ENCODE data around the gene AOC1.
"Not testable (repeated sequence)": the region's sequence is repeated elsewhere in the genome, so short reads cannot be mapped to it uniquely, and the experiment has no call there.

AOC1 gene, protein sequence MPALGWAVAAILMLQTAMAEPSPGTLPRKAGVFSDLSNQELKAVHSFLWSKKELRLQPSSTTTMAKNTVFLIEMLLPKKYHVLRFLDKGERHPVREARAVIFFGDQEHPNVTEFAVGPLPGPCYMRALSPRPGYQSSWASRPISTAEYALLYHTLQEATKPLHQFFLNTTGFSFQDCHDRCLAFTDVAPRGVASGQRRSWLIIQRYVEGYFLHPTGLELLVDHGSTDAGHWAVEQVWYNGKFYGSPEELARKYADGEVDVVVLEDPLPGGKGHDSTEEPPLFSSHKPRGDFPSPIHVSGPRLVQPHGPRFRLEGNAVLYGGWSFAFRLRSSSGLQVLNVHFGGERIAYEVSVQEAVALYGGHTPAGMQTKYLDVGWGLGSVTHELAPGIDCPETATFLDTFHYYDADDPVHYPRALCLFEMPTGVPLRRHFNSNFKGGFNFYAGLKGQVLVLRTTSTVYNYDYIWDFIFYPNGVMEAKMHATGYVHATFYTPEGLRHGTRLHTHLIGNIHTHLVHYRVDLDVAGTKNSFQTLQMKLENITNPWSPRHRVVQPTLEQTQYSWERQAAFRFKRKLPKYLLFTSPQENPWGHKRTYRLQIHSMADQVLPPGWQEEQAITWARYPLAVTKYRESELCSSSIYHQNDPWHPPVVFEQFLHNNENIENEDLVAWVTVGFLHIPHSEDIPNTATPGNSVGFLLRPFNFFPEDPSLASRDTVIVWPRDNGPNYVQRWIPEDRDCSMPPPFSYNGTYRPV

DNA sequence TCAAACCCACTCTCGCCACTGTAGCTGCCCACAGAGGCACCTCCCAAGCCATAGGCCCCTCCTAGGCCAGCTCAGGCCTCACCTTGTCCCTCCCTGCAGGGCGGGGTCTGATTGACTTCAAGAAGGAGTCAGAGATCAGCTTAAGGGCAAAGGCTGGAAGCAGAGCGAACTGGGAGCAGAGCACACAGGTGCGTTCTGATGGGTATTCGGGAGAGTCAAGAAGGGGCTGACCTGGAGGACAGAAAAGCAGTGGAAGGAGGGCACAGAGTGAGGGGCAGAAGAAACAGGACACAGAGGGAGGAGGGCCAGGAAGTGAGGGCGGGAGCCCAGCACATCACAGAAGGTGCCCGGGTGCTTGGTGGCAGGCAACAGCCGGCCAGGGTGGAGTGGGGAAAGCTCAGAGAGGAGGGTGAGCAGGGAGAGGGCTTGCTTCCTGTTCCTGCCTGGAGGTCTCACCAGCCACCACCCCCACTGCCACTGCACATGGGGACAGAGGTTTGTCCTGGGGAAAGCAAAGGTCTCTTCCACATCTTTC, at the start of gene AOC1:
Gene AOC1, plus strand, starts transcription at position 147 of the 535 bp plus-strand sequence. CDS start 3,954 bp downstream, outside the sequence.
- DNase-seq: peak; percentile 56

DNA sequence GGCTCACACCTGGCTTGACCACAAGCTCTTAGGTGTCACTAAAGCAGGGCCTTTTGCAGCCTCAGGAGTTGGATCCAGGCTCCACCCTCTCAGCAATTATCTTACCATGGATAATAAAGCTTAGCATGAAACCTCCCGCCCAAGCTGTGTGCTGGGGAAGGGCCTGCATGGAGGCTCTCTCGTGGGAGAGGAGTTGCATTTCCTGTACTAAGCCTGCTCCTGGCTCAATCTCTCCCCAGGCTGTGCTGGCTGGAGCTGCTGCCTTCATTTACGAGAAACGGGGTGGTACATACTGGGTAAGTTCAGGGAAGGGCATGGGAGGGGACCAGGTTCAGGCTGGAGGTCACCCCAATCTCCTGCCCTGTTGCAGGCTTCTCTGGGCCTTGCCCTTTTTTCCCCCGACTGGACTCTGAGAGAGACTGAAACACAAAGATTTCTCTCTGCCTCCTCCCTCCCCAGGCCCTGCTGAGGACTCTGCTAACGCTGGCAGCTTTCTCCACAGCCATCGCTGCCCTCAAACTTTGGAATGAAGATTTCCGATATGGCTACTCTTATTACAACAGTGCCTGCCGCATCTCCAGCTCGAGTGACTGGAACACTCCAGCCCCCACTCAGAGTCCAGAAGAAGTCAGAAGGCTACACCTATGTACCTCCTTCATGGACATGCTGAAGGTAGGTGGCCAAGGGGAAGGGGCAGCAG, 49.0 kb upstream of the AOC1 start:
- no peak for DNase-seq

DNA sequence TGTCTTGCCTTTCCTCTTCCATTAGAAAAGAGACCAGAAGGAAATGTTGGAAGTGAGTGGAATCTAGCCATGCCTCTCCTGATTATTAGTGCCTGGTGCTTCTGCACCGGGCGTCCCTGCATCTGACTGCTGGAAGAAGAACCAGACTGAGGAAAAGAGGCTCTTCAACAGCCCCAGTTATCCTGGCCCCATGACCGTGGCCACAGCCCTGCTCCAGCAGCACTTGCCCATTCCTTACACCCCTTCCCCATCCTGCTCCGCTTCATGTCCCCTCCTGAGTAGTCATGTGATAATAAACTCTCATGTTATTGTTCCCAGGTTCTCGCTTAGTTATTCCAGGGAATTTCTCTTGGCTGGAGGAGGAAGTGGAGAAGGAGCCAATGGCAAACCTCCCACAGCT, 47.5 kb upstream of the AOC1 start:
- DNase-seq: no peak

DNA sequence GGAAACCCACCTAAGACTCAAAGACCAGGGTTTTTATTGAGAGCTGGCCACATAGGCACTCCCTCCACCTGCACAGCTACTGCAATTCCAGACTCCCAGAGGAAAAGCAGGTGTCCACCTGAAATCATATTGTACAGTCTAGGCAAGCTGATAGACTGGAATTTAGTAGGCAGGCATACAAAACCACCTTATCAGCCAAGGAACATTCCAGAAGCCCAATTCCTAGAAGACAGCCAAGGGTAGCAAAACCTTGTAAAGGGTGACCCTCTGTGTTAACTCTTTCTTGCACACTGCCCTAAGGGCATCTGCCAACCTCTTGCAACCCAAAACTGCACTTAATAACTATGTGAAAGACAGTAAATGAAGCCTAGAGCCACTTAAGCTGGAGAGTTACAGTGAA, 46.5 kb upstream of the AOC1 start:
- no peak for DNase-seq

DNA sequence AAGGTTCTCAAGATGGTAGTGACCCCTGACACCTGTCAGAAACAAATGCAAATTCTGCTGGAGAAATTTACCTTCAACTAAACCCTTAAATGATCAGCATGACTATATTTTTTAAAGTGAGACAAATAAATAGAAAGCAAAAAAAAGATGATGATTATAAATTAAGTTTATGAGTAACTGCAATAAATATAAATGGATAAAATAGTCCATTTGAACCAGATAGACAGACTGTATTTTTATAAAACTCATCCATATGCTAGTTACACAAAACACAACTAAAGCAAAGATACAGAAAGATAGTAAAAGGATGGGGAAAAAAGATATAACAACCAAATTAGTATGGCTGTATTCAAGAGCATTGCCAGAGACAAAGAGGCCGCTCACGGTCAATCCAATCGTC, 45.9 kb upstream of the AOC1 start:
- no peak for DNase-seq

DNA sequence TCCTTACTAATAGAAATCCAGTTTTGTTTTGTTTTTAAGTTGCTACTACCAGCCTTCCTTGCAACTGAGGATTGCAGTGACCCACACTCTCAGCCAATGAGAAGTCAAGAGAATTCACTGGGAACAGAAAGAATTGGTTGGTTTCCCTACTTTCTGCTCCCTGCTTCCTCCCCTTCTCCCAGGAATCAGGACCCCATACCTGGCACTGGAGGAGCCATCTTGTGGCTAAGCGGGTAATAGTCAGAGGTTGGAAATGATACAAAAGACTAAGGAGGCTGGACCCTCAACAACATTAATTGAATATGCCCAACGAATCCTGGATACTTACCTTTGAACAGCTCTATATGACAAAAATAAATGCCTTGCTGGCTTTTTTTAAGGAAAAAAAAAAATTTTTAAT, 45.5 kb upstream of the AOC1 start:
- no peak for DNase-seq

DNA sequence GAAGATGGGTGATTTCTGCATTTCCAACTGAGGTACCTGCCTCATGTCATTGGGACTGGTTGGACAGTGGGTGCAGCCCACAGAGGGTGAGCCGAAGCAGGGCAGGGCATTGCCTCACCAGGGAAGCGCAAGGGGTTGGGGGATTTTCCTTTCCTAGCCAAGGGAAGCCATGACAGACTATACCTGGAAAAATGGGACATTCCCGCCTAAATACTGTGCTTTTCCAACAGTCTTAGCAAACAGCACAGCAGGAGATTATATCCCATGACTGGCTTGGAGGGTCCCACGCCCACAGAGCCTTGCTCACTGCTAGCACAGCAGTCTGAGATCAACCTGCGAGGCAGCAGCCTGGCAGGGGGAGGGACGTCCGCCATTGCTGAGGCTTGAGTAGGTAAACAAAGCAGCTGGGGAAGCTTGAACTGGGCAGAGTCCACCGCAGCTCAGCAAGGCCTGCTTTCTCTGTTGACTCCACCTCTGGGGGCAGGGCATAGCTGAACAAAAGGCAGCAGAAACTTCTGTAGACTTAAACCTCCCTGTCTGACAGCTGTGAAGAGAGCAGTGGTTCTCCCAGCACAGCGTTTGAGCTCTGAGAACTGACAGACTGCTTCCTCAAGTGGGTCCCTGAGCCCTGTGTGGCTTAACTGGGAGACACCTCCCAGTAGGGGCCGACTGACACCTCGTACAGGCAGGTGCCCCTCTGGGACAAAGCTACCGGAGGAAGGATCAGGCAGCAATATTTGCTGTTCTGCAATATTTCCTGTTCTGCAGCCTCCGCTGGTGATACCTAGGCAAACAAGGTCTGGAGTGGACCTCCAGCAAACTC, 44.5 kb upstream of the AOC1 start:
- not testable (repeated sequence) for DNase-seq

DNA sequence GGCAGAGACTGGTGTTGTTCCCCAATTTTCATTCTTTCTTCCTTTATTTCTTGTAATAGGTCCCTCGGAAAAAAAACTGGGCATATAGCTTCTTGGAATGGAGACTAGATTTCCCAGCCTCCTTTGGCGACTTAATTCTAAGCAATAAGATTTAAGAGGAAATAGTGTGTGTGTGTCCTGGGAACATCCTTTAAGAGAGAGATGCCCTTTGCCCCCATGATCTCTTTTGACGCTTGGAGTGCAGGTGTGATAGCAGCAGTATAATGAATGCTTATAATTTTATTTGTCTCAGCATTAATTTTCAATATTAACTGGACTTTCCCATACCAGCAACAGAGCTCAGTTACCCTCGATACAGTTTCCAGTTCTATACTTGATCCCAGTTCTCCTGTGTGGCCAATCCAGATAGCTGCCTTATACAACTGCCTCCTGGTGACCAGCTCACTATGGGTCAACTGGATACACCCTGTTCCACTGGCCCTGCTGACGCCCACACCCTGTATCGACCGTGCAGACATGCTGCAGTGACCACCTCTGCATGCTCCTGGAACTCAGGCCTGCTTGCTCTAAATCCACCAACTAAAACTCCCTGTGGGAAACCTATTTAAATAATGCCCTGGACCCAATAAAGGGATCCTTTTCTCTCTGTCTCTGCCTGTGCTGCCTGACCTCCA, 37.9 kb upstream of the AOC1 start:
- DNase-seq: no peak

DNA sequence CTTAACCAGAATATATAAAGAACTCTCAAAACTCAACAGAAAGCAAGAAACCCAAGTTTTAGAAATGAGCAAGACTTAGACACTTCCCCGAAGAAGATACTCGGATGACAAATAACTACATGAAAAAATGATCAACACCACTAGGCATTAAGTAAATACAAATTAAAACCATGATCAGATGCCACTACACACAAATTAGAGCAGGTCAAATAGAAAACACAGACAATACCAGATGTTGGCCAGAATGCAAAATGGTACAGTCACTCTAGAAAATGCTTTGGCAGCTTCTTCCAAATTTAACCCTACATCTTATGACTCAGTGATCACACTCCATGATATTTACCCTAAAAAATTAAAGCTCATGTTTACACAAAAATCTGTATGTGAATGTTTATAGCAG, 33.3 kb upstream of the AOC1 start:
- DNase-seq: no peak

DNA sequence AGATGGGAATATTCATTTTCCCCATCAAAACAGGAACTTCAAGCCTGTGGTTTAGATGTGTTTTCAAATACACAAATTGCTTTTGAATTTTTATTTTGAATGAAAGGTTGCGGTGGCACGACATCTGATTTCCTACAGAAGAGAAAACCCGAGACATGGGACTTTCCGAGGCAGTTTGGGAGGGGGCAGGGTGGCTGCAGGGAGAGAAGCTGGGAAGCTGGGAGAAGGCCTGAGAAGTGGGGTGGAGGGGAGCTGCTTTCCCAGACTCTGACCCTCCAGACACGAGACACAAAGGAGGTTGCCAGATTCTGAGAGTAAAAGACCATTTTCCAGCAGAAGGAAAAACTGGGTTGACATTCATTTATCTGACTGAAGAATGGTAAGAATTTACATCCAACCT, 32.2 kb upstream of the AOC1 start:
- DNase-seq: no peak

DNA sequence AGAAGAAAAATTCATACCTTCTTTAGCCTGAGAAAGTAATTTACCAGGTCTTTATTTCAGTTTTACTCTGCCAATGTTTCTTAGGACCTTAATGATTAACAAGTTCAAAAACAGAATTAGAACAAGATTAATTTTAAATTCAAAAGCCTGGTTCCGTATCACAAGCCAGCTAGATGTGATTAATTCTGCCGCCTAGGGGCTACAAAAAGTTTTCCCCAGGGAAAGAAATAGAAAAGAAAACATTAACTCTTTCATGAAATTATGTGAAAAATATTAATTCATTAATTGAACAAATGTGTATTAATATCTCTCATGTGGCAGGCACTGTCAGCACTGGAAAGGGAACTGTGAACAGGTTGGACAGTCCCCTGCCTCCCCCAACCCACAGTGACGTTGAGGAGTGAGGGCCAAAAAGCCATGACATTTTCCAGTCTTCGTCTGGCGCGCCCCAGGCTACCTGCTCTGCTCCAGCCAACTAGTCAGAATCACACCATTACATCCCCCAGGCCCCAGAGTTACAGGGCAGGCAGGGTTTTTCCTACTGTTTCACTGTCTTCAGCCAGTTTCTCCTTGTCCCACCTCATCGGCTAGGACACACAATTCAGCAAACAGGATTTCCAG, 31.6 kb upstream of the AOC1 start:
- peak; percentile 83 for DNase-seq

DNA sequence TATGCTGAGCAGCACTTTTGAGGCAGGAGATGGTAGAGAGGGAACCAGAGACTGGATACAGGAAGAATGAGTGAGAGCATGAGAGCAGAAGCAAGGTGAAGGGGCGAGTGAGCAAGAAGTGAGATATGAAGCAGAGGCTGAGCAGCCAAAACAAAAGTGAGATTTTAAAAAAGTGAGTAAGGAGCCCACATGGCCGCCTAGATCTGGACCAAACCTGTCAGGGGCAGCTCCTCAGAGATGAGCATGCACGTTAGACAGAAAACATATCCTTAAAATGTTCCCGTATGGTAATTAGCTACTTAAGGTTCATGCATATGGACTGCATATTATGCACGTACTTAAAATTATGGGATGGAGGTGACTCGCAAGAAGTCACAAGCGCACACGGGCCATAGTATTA, 29.3 kb upstream of the AOC1 start:
- DNase-seq: no peak

DNA sequence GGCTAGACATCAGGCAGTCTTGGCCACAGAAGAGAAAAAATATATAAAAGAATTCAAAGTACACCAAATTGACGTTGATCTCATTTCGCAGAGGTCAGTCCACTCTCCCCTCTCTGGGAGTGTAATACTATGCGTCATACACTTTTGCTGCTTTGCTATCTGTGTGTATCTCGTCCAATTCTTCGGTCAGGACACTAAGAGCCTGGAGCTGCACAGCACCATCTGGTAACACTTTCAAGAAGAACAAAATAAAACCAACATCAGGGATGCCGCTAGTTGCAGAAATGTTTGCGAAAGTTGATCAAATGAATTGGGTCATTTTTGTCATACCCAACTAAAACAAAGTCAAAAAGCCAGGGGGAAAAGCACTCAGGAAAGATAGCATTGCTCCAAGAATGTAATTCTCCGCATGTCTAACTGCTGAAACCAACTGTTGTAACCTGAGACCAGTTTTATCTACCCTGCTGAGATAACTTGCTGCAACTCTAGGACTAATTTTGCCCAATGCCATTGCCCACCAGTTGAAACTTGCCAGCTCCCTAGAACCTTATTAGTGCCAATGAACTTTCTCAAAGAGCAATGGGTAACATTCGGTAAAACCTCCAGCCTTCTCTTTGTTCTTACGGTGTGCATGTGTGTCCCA, 28.7 kb upstream of the AOC1 start:
- no peak for DNase-seq

DNA sequence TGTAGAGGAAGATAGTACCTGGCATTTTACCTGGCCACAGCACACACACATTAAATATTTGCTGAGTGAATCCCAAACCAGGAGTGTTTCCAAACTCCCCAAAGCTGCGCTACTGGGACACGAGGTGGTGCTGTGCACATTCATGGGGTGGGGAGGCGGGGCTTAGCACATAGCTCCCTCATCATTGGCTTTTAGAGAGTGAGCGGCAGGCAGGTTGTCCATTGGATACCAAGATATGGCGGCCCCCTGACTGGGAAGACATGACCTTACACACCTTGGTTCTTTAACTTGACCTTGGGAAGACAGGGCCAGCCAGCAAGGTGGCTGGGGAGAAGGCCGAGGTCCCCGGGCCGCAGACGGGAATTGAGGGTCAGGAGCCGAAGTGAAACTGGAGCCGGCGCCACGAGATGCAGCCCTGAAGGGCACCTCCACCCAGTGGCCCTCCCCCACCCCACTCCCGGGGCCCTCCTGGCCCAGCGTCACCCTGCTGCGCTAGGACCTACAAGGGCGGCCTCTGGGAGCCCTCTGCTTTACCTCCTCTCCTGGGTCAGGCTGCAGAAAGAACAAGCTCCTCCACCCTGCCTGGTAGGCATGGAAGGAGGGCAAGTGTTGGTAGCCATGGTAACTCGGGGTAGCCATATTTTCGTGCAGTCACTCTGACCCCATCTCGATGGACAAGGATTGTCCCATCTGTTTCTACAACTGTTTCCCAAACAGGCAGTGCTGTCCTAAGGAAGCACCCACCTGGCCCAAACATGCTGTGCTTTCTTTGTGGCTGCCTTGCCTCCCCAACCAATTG, 27.7 kb upstream of the AOC1 start:
- DNase-seq: no peak

DNA sequence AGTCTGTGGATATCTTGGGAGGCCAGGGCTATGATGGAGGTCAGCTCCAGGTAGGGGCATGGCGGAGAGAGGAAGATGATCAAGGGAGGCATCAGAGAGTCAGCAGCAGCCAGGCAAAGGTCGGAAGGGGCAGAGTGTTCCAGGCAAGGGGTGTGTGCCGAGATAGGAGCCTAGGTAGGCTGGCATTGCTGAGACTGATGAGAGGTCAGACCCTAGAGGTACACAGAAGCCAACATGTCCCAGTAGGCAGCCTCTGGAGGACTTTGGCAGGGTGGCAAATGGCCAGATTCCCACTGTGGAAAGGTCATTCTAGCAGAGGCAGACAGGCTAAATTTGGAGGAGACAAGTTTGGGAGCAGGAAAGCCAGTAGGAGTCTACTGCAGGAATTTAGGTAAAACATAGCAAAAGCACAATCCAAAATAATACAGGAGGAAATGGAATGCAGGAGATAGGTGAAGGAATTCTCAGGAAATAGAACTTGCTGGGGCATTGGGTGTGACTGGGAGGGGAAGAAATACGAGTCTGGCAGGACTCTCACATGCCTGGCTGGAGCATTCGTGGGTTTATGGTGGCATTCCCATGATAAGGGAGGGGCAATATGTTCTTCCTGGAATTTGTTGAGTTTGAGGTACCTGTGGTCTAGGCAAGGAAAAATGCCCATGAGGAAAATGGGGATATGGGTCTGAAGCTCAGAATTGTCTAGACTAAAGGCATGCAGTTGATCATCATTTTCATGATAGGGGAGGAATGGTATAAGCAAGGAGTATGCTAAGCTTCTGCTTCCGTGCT, 26.1 kb upstream of the AOC1 start:
- no peak for DNase-seq

DNA sequence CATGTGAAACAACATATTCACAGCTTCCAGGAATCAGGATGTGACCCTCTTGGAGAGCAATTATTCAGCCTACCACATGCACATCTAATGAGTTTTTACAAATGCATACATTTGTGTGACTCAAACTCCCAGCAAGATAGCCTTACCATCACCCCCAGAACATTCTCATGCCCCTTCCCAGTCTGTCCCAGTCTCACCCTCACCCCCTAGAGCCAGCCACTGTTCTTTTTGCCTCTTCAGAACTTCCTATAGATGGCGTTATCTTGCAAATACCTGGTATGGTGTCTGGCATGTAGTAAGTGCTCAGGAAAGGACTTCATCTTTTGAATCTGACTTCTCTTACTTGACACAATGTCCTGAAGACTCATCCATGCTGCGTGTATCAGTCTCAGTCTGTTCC, 23.9 kb upstream of the AOC1 start:
- DNase-seq: no peak

DNA sequence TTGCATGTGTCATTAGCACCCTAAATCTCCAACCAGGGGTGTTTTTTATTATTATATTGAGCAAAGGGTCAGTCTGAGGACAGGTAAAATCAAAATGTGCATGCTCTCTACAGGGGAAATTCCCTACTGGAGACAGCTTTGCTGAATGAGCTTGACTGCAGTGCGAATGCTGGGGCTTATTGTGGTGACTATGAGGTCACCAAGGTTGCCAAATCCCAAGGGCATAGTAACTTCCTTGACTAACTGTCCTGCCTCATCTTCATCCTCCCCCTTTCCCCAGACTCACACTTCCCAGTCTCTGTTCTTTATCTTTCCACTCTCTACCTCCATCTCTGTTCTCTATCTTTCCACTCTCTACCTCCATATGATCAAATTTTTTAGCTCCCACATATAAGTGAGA, 22.9 kb upstream of the AOC1 start:
- DNase-seq: no peak

DNA sequence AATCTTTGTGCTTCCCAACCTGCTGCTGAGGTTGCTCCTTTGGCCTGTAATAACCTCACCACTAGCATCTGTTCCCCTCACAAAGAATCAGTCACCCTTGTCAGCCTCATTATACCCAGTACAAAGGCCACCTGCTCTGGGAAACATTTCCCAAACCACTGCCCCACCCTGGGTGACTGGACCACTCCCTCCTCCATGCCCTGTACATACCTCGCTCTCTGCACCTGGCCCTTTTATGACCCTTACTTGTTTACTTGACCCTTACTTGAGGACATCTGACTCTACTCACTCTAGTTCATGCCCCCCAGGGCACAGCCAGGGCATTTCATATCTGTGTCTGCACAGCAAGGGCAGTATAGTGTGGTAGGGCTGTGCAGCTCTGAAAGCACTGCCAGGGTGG, 21.4 kb upstream of the AOC1 start:
- DNase-seq: no peak

DNA sequence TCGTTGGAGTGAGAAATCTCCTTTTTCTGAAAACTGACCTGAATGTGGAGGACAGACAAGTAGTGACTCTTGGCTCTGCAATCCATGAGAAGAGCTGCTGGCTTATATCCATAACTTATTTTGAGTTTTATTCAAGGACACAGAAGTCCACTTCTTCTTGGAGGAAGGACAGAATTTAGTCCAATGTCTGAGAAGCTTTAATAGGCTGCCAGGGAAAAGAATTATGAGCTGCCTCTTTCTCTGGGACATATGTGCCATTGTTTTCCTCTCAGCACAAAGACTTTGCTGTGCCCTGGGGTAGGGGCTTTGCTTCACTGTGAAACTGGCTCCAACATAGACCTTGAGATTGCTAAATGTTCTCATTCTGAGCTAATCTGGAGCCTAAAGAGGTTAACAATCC, 20.5 kb upstream of the AOC1 start:
- no peak for DNase-seq
